ENCODE measurements around the gene TOGARAM2. TPM values are rescaled to one million over a fixed set of nuclear protein-coding genes. Genes with fewer than 3 reads are reported as not detected.

The TOGARAM2 gene
- polyA plus RNA-seq, 1 donor (not counting 4 experiments of a cell fraction or from before 2014, with no cell fraction given): 0.10 TPM

DNA sequence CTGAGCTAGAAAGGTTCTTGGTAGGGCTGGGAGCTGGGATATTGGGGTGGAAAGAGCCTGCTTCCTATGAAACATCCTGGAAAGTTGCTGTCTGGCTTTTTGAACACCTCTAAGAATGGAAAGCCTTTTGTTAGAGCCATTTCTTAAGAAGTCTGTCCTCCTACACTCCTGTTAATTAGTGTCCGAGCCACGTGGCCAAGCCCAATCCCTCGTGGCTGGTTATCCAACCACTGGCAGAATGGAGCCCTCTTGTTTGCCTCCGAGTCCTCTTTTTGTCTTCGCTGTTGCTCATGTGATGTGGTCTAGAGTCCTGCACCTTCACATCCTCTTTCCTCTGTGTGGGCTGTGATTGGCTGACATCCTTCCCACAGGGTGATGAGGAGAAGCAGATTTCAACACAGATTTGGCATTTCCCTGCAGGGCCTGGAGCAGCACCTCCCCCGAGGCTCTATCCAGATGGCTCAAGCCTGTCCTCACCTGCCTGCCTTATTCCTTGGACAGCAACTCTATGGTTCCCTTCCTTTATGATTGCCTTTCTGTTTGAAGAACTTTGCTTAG lies 8.2 kb upstream of the TOGARAM2 start:
- DNase-seq (ENCODE audit: low read depth, low spot score) (no peak), FAIRE-seq (peak; percentile 26)
- no peak overlapping the region for H3K4me3 ChIP-seq (ENCODE audit: control insufficient read depth in 2 of 3, extremely low read depth in 1 of 3, insufficient read depth in 2 of 3, low read depth in 1 of 3, low read length in 3 of 3)
- no peaks in the 10 kb centered on the region for H3K36me3 ChIP-seq (ENCODE audit: control insufficient read depth in 2 of 2, extremely low read depth in 1 of 2, insufficient read depth in 2 of 2, low read length in 2 of 2)
- H2AFZ ChIP-seq (ENCODE audit: control insufficient read depth, low read length): no peak overlapping the region
- no peaks in the 10 kb centered on the region for H4K20me1 ChIP-seq (ENCODE audit: control insufficient read depth, extremely low read depth, insufficient read depth, low read length)
- H3K27ac ChIP-seq (ENCODE audit: control insufficient read depth, insufficient read depth, low read length): no peak overlapping the region
- no peaks in the 10 kb centered on the region for H3K9me1 ChIP-seq (ENCODE audit: control insufficient read depth, extremely low read depth, insufficient read depth, low read length)
- no peaks in the 10 kb centered on the region for H3K27me3 ChIP-seq (ENCODE audit: control insufficient read depth, extremely low read depth, insufficient read depth, low read length)
- TF ChIP-seq, protein P1, sequence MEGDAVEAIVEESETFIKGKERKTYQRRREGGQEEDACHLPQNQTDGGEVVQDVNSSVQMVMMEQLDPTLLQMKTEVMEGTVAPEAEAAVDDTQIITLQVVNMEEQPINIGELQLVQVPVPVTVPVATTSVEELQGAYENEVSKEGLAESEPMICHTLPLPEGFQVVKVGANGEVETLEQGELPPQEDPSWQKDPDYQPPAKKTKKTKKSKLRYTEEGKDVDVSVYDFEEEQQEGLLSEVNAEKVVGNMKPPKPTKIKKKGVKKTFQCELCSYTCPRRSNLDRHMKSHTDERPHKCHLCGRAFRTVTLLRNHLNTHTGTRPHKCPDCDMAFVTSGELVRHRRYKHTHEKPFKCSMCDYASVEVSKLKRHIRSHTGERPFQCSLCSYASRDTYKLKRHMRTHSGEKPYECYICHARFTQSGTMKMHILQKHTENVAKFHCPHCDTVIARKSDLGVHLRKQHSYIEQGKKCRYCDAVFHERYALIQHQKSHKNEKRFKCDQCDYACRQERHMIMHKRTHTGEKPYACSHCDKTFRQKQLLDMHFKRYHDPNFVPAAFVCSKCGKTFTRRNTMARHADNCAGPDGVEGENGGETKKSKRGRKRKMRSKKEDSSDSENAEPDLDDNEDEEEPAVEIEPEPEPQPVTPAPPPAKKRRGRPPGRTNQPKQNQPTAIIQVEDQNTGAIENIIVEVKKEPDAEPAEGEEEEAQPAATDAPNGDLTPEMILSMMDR (optimal IDR thresholded peaks at IDR 0.05 in 1 of 3, IDR thresholded peaks at IDR 0.05 in 1 of 3, conservative IDR thresholded peaks at IDR 0.05 in 1 of 3; ENCODE audit: extremely low read depth in 1 of 3, insufficient read depth in 2 of 3, low read length in 3 of 3): no peak
- no peak for TF ChIP-seq EZH2 (IDR thresholded peaks at IDR 0.05; ENCODE audit: low read length)
- dilution Hi-C loops (cut with MboI; ENCODE audit: extremely low pct_ligation_motif_present, low sequenced_read_pairs): no loop called here
- H3K4me2 ChIP-seq (ENCODE audit: control insufficient read depth, extremely low read depth, insufficient read depth, low read depth, low read length): no peak overlapping the region
- H3K9ac ChIP-seq (ENCODE audit: control insufficient read depth, extremely low read depth, insufficient read depth, low read length): no peak overlapping the region
- H3K4me1 ChIP-seq (ENCODE audit: control insufficient read depth, extremely low read depth, insufficient read depth, low read length): peaks cover 16% of the 10 kb centered on the region
- no peaks in the 10 kb centered on the region for H3K9me3 ChIP-seq (ENCODE audit: control insufficient read depth, low read depth, low read length)
- no peaks in the 10 kb centered on the region for H3K79me2 ChIP-seq (ENCODE audit: control insufficient read depth, insufficient read depth, low read length)

DNA sequence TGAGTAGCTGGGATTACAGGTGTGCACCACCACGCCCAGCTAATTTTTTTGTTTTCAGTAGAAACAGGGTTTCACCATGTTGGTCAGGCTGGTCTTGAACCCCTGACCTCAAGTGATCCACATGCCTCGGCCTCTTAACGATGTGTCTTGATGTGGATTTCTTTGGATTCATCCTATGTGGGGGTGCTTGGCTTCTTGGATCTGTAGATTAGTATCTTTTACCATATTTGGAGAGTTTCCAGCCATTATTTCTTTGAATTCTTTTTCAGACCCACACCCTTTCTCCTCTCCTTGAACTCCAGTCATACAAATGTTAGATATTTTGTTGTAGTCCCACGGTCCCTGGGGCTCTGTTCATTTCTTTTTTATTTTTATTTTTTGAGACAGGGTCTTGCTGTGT lies 6.8 kb upstream of the TOGARAM2 start:
- H3K4me2 ChIP-seq (ENCODE audit: control insufficient read depth, extremely low read depth, insufficient read depth, low read depth, low read length): no peak overlapping the region
- dilution Hi-C loops (cut with MboI; ENCODE audit: extremely low pct_ligation_motif_present, low sequenced_read_pairs): no loop called here
- no peak for DNase-seq (ENCODE audit: low read depth, low spot score)
- H3K9ac ChIP-seq (ENCODE audit: control insufficient read depth, extremely low read depth, insufficient read depth, low read length): no peak overlapping the region
- H3K4me3 ChIP-seq (ENCODE audit: control insufficient read depth in 2 of 3, extremely low read depth in 1 of 3, insufficient read depth in 2 of 3, low read depth in 1 of 3, low read length in 3 of 3): no peak overlapping the region
- H4K20me1 ChIP-seq (ENCODE audit: control insufficient read depth, extremely low read depth, insufficient read depth, low read length): no peaks in the 10 kb centered on the region
- H3K27ac ChIP-seq (ENCODE audit: control insufficient read depth, insufficient read depth, low read length): no peak overlapping the region
- no peaks in the 10 kb centered on the region for H3K9me1 ChIP-seq (ENCODE audit: control insufficient read depth, extremely low read depth, insufficient read depth, low read length)
- TF ChIP-seq, protein P1 (optimal IDR thresholded peaks at IDR 0.05 in 1 of 3, IDR thresholded peaks at IDR 0.05 in 1 of 3, conservative IDR thresholded peaks at IDR 0.05 in 1 of 3; ENCODE audit: extremely low read depth in 1 of 3, insufficient read depth in 2 of 3, low read length in 3 of 3): no peak
- no peaks in the 10 kb centered on the region for H3K27me3 ChIP-seq (ENCODE audit: control insufficient read depth, extremely low read depth, insufficient read depth, low read length)
- no peak for FAIRE-seq
- no peak overlapping the region for H2AFZ ChIP-seq (ENCODE audit: control insufficient read depth, low read length)
- H3K4me1 ChIP-seq (ENCODE audit: control insufficient read depth, extremely low read depth, insufficient read depth, low read length): peaks cover 16% of the 10 kb centered on the region
- H3K36me3 ChIP-seq (ENCODE audit: control insufficient read depth in 2 of 2, extremely low read depth in 1 of 2, insufficient read depth in 2 of 2, low read length in 2 of 2): no peaks in the 10 kb centered on the region
- H3K79me2 ChIP-seq (ENCODE audit: control insufficient read depth, insufficient read depth, low read length): no peaks in the 10 kb centered on the region
- no peaks in the 10 kb centered on the region for H3K9me3 ChIP-seq (ENCODE audit: control insufficient read depth, low read depth, low read length)

All from keratinocyte (primary cell).